Measurements from ENCODE around the gene UBQLN1. TPM values are rescaled to one million over a fixed set of nuclear protein-coding genes. Genes with fewer than 3 reads are reported as not detected.

The UBQLN1 gene
- total and polyA plus RNA-seq, 9 of the 15 experiments (the other 6 are each of a cell fraction or from before 2014, with no cell fraction given): 7.5 to 120 (median 52.8) TPM

GRCh38 chr9:83707768-83708514 is at the start of gene UBQLN1 (continued):
- TF ChIP-seq ZBTB43 (CRISPR knock-in tag; IDR thresholded peaks at IDR 0.05): no peak
- TF ChIP-seq CUX1 (CRISPR knock-in tag; IDR thresholded peaks at IDR 0.05): no peak
- no peak for TF ChIP-seq GATAD2A (IDR thresholded peaks at IDR 0.05)
- TF ChIP-seq, protein P1, sequence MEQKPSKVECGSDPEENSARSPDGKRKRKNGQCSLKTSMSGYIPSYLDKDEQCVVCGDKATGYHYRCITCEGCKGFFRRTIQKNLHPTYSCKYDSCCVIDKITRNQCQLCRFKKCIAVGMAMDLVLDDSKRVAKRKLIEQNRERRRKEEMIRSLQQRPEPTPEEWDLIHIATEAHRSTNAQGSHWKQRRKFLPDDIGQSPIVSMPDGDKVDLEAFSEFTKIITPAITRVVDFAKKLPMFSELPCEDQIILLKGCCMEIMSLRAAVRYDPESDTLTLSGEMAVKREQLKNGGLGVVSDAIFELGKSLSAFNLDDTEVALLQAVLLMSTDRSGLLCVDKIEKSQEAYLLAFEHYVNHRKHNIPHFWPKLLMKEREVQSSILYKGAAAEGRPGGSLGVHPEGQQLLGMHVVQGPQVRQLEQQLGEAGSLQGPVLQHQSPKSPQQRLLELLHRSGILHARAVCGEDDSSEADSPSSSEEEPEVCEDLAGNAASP (IDR thresholded peaks at IDR 0.05): no peak
- no peak for TF ChIP-seq RBM15 (IDR thresholded peaks at IDR 0.05; ENCODE audit: insufficient read depth, low read length)
- TF ChIP-seq CHD7 (IDR thresholded peaks at IDR 0.05; ENCODE audit: low read depth, low read length): no peak
- no peak for TF ChIP-seq NFATC3 (IDR thresholded peaks at IDR 0.05)

Data from K562 (cell line).